GM12878 (cell line): ENCODE results near the gene TDRD7. TPM values are rescaled to one million over a fixed set of nuclear protein-coding genes. Genes with fewer than 3 reads are reported as not detected.

Experiments used
- ATAC-seq: fragments of 200-7000 bp; cut with Tn5 transposase; 3 replicates; pipeline ENCODE4 v1.9.1; 2020; ENCODE audit warnings: mild to moderate bottlenecking, moderate library complexity
- BruUV-seq: library from RNA; stranded (reverse); fragments of 400-500 nt; replicated peaks from 2 replicates; lab custom pipeline; 2021; lab: Mats Ljungman, UMichigan
- CTCF ChIA-PET: fragments of 300-600 bp; sonication (Branson Sonifier 250); formaldehyde crosslinking; extraction: SDS; loops from one replicate; lab custom pipeline; 2021; ENCODE audit warnings: inconsistent platforms; lab: Yijun Ruan, JAX
- POLR2A ChIA-PET: fragments of 350-600 bp; formaldehyde crosslinking; extraction: SDS; loops from one replicate; lab custom pipeline; 2021; ENCODE audit warnings: inconsistent platforms; lab: Charles Lee
- RAD21 ChIA-PET: fragments of 300-600 bp; sonication (Branson Sonifier 250); formaldehyde crosslinking; loops from one replicate; lab custom pipeline; 2023; ENCODE audit warnings: antibody characterized with exemption; ENCODE audit not compliant: unreplicated experiment; lab: Charles Lee
- SMC1A ChIA-PET: fragments of 300-600 bp; sonication (Branson Sonifier 250); formaldehyde crosslinking; loops from one replicate; lab custom pipeline; 2023; ENCODE audit not compliant: unreplicated experiment, uncharacterized antibody; lab: Charles Lee
- DNase-seq: peaks from one replicate; pipeline ENCODE4 v3.0.0-alpha.2; 2011; ENCODE audit warnings: low read depth, low spot score
- FAIRE-seq: peaks from 3 replicates; lab custom pipeline; 2011; peaks lifted over from hg19 to GRCh38; lab: Jason Lieb, UNC
- H2AFZ ChIP-seq: 2 replicates; pipeline ENCODE4 v1.6.0; 2011; ENCODE audit warnings: low read depth, low read length, control low read depth; ENCODE audit not compliant: control insufficient read depth
- H3K27ac ChIP-seq: 2 replicates; pipeline ENCODE4 v1.5.1; 2011; ENCODE audit warnings: control low read depth; ENCODE audit not compliant: control insufficient read depth, insufficient read depth
- H3K27me3 ChIP-seq, 2 experiments: replicated peaks in 1 of 2; 2 replicates each; pipeline versions ENCODE4 v1.6.0 to v1.6.1; 2011; ENCODE audit warnings: low read length in 1 of 2; ENCODE audit not compliant: control insufficient read depth in 2 of 2, insufficient read depth in 2 of 2
- H3K36me3 ChIP-seq, 2 experiments: 2 replicates each; pipeline ENCODE4 v1.5.1; 2011; ENCODE audit warnings: low read length in 1 of 2; ENCODE audit not compliant: control insufficient read depth in 2 of 2, insufficient read depth in 2 of 2
- H3K4me1 ChIP-seq: 2 replicates; pipeline ENCODE4 v1.6.1; 2011; ENCODE audit warnings: mild to moderate bottlenecking, low read length, moderate library complexity, mixed read lengths; ENCODE audit not compliant: control insufficient read depth, insufficient read depth
- H3K4me2 ChIP-seq: 2 replicates; pipeline ENCODE4 v1.6.0; 2011; ENCODE audit warnings: control low read depth; ENCODE audit not compliant: control insufficient read depth, insufficient read depth
- H3K4me3 ChIP-seq: fragments of 200-600 bp; sonication (generic); 2 replicates; pipeline ENCODE4 v1.5.1; 2016
- H3K79me2 ChIP-seq: 2 replicates; pipeline ENCODE4 v1.6.0; 2011; ENCODE audit warnings: low read length; ENCODE audit not compliant: control insufficient read depth, insufficient read depth
- H3K9ac ChIP-seq: 2 replicates; pipeline ENCODE4 v1.8.0; 2011; ENCODE audit warnings: low read length, control low read depth, mixed read lengths; ENCODE audit not compliant: control insufficient read depth, insufficient read depth
- H3K9me3 ChIP-seq: replicated peaks from 3 replicates; pipeline ENCODE4 v1.5.1; 2011; ENCODE audit warnings: mild to moderate bottlenecking, low read length; ENCODE audit not compliant: control insufficient read depth, insufficient read depth
- H4K20me1 ChIP-seq: 2 replicates; pipeline ENCODE4 v1.6.0; 2011; ENCODE audit not compliant: control insufficient read depth, insufficient read depth
- E4F1 ChIP-seq: fragments of 450-650 bp; IDR thresholded peaks from 2 replicates; pipeline ENCODE4 v1.6.1; 2018; ENCODE audit warnings: borderline replicate concordance, mild to moderate bottlenecking; ENCODE audit not compliant: partially characterized antibody
- HCFC1 ChIP-seq: fragments of 150-350 bp; IDR thresholded peaks from 2 replicates; pipeline ENCODE4 v1.6.1; 2014; ENCODE audit warnings: low read length
- HDAC2 ChIP-seq: fragments of 200-600 bp; sonication (generic); IDR thresholded peaks from 2 replicates; pipeline ENCODE4 v1.6.1; 2017
- LARP7 ChIP-seq: fragments of 450-650 bp; IDR thresholded peaks from 2 replicates; pipeline ENCODE4 v1.6.1; 2017; ENCODE audit warnings: mild to moderate bottlenecking
- NFYA ChIP-seq: IDR thresholded peaks from 2 replicates; pipeline ENCODE4 v1.6.1; 2011; ENCODE audit warnings: low read depth, mild to moderate bottlenecking, low read length, improper control_type of control experiment, borderline replicate concordance
- NKRF ChIP-seq: fragments of 450-650 bp; conservative IDR thresholded peaks from 2 replicates; pipeline ENCODE4 v1.6.1; 2017; ENCODE audit warnings: mild to moderate bottlenecking, moderate library complexity
- NR2C2 ChIP-seq: IDR thresholded peaks from 2 replicates; pipeline ENCODE4 v1.6.1; 2011; ENCODE audit warnings: borderline replicate concordance, low read depth; ENCODE audit not compliant: control insufficient read depth, insufficient read length
- WRNIP1 ChIP-seq: IDR thresholded peaks from 2 replicates; pipeline ENCODE4 v1.6.1; 2011; ENCODE audit warnings: low read depth, low read length, improper control_type of control experiment, borderline replicate concordance
- ZBTB40 ChIP-seq: fragments of 450-650 bp; IDR thresholded peaks from 2 replicates; pipeline ENCODE4 v1.6.1; 2016; ENCODE audit warnings: mild to moderate bottlenecking, moderate library complexity, borderline replicate concordance
- ZNF24 ChIP-seq: fragments of 450-650 bp; IDR thresholded peaks from 2 replicates; pipeline ENCODE4 v1.6.1; 2017; ENCODE audit warnings: antibody characterized with exemption, mild to moderate bottlenecking
- ZNF384 ChIP-seq: IDR thresholded peaks from 2 replicates; pipeline ENCODE4 v1.6.1; 2012; ENCODE audit warnings: low read depth, mild to moderate bottlenecking, low read length, improper control_type of control experiment, borderline replicate concordance
- WGBS: methylation state at CpG from one replicate; pipeline ENCODE4 v1.1.6; 2016; ENCODE audit warnings: low lambda C conversion rate; ENCODE audit not compliant: insufficient replicate concordance, insufficient coverage; ENCODE audit errors: missing lambda C conversion rate; 5-methylcytosine and 5-hydroxymethylcytosine counted together
- in situ Hi-C: fragments of 300-500 bp; cut with MboI; formaldehyde crosslinking; loops from 9 replicates; pipeline ENCODE4 v1.14.3; 2018; ENCODE audit warnings: mixed read lengths
- intact Hi-C: fragments of 100-400 bp; cut with micrococcal nuclease; formaldehyde crosslinking; loops from one replicate; pipeline ENCODE4 v1.14.2; 2022; ENCODE audit not compliant: unreplicated experiment
- polyA plus RNA-seq, 11 experiments: library from polyadenylated mRNA; depleted of rRNA in 4 of 11; unstranded in 6 of 11; stranded (reverse) in 5 of 11; fragments of >200 nt; fragmentation: Nextera tagmentation in 4 of 11; fragmentation: Illumina TruSeq in 1 of 11; extraction: Ambion mirVana in 4 of 11; extraction: Trizol in 1 of 11; gene quantifications; 1 replicate in 1 of 11; 2 replicates in 10 of 11; pipeline versions ENCODE4 v1.2.1 to v1.2.3, GENCODE V29; 2011 to 2016; ENCODE audit warnings: inconsistent platforms in 2 of 11, missing spikeins in 2 of 11, low read depth in 1 of 11
- total RNA-seq, 4 experiments: library from RNA; depleted of rRNA in 3 of 4; stranded (reverse); fragments of >200 nt in 3 of 4; fragmentation: Illumina TruSeq in 1 of 4; extraction: Trizol in 1 of 4; gene quantifications; 2 replicates each; pipeline versions ENCODE4 v1.2.1 to v1.2.3, GENCODE V29; 2013 to 2021

Gene TDRD7
- total and polyA plus RNA-seq, 10 of the 15 experiments (the other 5 are each of a cell fraction or from before 2014, with no cell fraction given), result 5.7 to 26.4 (median 16.2) TPM

- ChIA-PET POLR2A (interaction anchor here (0.6 to 2.9 kb wide), 11 partner anchors 8 to 97 kb away, joined by 3 to 30 read pairs (median 5); partner anchors contain the start of gene TMOD1), CTCF (interaction anchor here (0.7 to 3.9 kb wide), 13 partner anchors 7 to 1723 kb away, joined by 3 to 41 read pairs (median 4); partner anchors contain the start of gene TMOD1), RAD21 (interaction anchor here (0.7 to 3.6 kb wide), 15 partner anchors 9 to 653 kb away, joined by 3 to 75 read pairs (median 10); partner anchors contain the start of genes NCBP1, TDRD7, TMOD1 and TSTD2), SMC1A (interaction anchor here (0.6 to 5.2 kb wide), 19 partner anchors 9 to 1040 kb away, joined by 3 to 49 read pairs (median 5); partner anchors contain the start of genes TDRD7 and TMOD1)
- DNase-seq, result peak; percentile 84
- peak overlapping the region; percentile 41 for H3K9ac ChIP-seq
- peaks cover 3% of the 10 kb centered on the region for H3K9me3 ChIP-seq
- H2AFZ ChIP-seq, result peak overlapping the region; percentile 69
- 3% methylated on average over 10 of the region's 10 CpGs for WGBS
- H3K4me3 ChIP-seq, result peak overlapping the region; percentile 25; the same call in 1 of the 2 replicates
- in situ Hi-C loops (no loop called here), intact Hi-C loops (loop anchor here (1.0 kb wide), 2 partner anchors 17 to 48 kb away; no protein-coding TSS in a partner anchor)
- BruUV-seq, result no TSS peak
- no peaks in the 10 kb centered on the region for H3K27me3 ChIP-seq
- peak; percentile 38 for FAIRE-seq
- ATAC-seq, result peak; percentile 91
- H3K36me3 ChIP-seq, result no peaks in the 10 kb centered on the region; a peak in 1 of 4 replicates
- H3K4me2 ChIP-seq, result peak overlapping the region; percentile 76
- H4K20me1 ChIP-seq, result no peaks in the 10 kb centered on the region
- H3K27ac ChIP-seq, result peak overlapping the region; percentile 87
- peaks cover 45% of the 10 kb centered on the region for H3K4me1 ChIP-seq
- peaks cover 54% of the 10 kb centered on the region for H3K79me2 ChIP-seq
- no peak for TF ChIP-seq HDAC2
- TF ChIP-seq NR2C2, result no peak
- TF ChIP-seq HCFC1, result no peak
- TF ChIP-seq ZBTB40, result no peak
- TF ChIP-seq NKRF, result no peak
- TF ChIP-seq E4F1, result no peak
- TF ChIP-seq NFYA, result no peak
- no peak for TF ChIP-seq WRNIP1
- TF ChIP-seq LARP7, result no peak
- TF ChIP-seq ZNF24, result no peak
- TF ChIP-seq ZNF384, result peak; percentile 68; the same call in 1 of the 2 replicates
Measured at GRCh38 chr9:97510797-97511654, 99.1 kb downstream of the TDRD7 start.
